Heart right ventricle (tissue), 16 donors: Measurements from ENCODE around the gene FGF7. TPM values are rescaled to one million over a fixed set of nuclear protein-coding genes. Genes with fewer than 3 reads are reported as not detected.

Experiments
- ATAC-seq, 8 donors: fragments of 200-7000 bp; cut with Tn5 transposase; one replicate each; pipeline ENCODE4 v1.9.1; 2020; ENCODE audit warnings: mild to moderate bottlenecking in 8 of 8, moderate library complexity in 8 of 8, moderate number of reproducible peaks in 1 of 8
- DNase-seq, 2 donors: peaks; one replicate each; pipeline ENCODE4 v3.0.0-alpha.2; 2020
- H3K27ac ChIP-seq, 10 donors: fragments of 200-600 bp; sonication (generic) in 2 of 10; one replicate each; pipeline versions ENCODE4 v1.5.0 to v1.8.0; 2020 to 2022; ENCODE audit warnings: mild to moderate bottlenecking in 3 of 10
- H3K27me3 ChIP-seq, 7 donors: fragments of 200-600 bp; one replicate each; pipeline ENCODE4 v1.8.0; 2021 to 2022; ENCODE audit warnings: mild to moderate bottlenecking in 2 of 7
- H3K36me3 ChIP-seq, 9 donors: fragments of 200-600 bp; sonication (generic) in 1 of 9; one replicate each; pipeline versions ENCODE4 v1.5.0 to v1.8.0; 2020 to 2022; ENCODE audit warnings: mild to moderate bottlenecking in 2 of 9
- H3K4me1 ChIP-seq, 9 donors: fragments of 200-600 bp; sonication (generic) in 1 of 9; one replicate each; pipeline versions ENCODE4 v1.5.0 to v1.8.0; 2020 to 2022; ENCODE audit warnings: mild to moderate bottlenecking in 4 of 9
- H3K4me3 ChIP-seq, 10 donors: fragments of 200-600 bp; sonication (generic) in 2 of 10; one replicate each; pipeline versions ENCODE4 v1.5.0 to v1.8.0; 2020 to 2022; ENCODE audit warnings: mild to moderate bottlenecking in 7 of 10, moderate library complexity in 2 of 10
- H3K9me3 ChIP-seq, 11 donors: fragments of 200-600 bp in 10 of 11; sonication (generic) in 2 of 11; one replicate each; pipeline versions ENCODE4 v1.5.0 to v1.8.0; 2013 to 2022; ENCODE audit warnings: mild to moderate bottlenecking in 2 of 11, control low read depth in 1 of 11, moderate library complexity in 1 of 11
- CTCF ChIP-seq, 9 donors: fragments of 200-600 bp; sonication (generic) in 2 of 9; IDR thresholded peaks; one replicate each; pipeline versions ENCODE4 v1.5.0 to v1.8.0; 2021 to 2022; ENCODE audit warnings: antibody characterized with exemption in 9 of 9, mild to moderate bottlenecking in 5 of 9, moderate library complexity in 1 of 9
- WGBS, 2 donors: extraction: QIAGEN DNeasy Blood & Tissue Kit; methylation state at CpG; one replicate each; pipeline ENCODE4 v1.1.7; 2013; ENCODE audit warnings: inconsistent platforms in 1 of 2; 5-methylcytosine and 5-hydroxymethylcytosine counted together
- intact Hi-C, 10 donors: fragments of 100-400 bp; cut with DNase I; formaldehyde crosslinking; loops; one replicate each; pipeline versions ENCODE4 v1.11.1 to v1.14.2; 2022
- polyA plus RNA-seq, 2 donors: library from polyadenylated mRNA; stranded (reverse); fragments of 200-250 nt; gene quantifications; one replicate each; pipeline ENCODE4 v1.2.3, GENCODE V29; 2013
- total RNA-seq, 10 donors: library from RNA; stranded (reverse); fragmentation: NEBNext Ultra II Directional in 3 of 10; extraction: Animal tissue kit (Norgen Biotek cat#: 25700) in 3 of 10; gene quantifications; one replicate each; pipeline versions ENCODE4 v1.2.1 to v1.2.4, GENCODE V29; 2021 to 2023
- donor health status: Arrhythmogenic right ventricular cardiomyopathy.
- donor health status: ischemic (EF 13 %, LVEDD 7.1; RV severe dilation, severe dysfunction).
- donor health status: healthy with polysubstance abuse.
- donor health status: DM: no; HTN: yes; CAD: no.
- donor health status: DM: no; HTN: no; CAD: no.
- donor health status: ischemic (EF 25% LVEDD 6.9; RV normal size, moderate dysfunction).
- donor health status: ischemic (EF 25% LVEDD 5.7; RV mildly dilated, moderate dysfunction).
- donor health status: healthy.
- donor health status: DM: yes; HTN: yes; CAD: no.
- donor health status: Ischemic cardiomyopathy.
- donor health status: ischemic (EF 35%, LVEDD 5.7; RV mildly dilated, moderate dysfunction).
- donor health status: nonischemic (EF 11% LVEDD 7.7; RV severe dilation, severe dysfunction).
- donor health status: DM: yes; HTN: yes; CAD: no.
- donor health status: PGD.
- donor health status: ischemic (EF 29% LVEDD 5.4; RV normal size, mild dysfunction).
- donor health status: nonischemic (EF 23%, LVEDD 6.1; RV moderate dilation, normal function).

Gene FGF7
- total and polyA plus RNA-seq, 12 donors = 9.4 to 44.2 (median 22.2) TPM

- H3K4me3 ChIP-seq = no peak overlapping the region
- no peak for TF ChIP-seq CTCF (IDR thresholded peaks at IDR 0.05)
- ATAC-seq (no peak), DNase-seq (no peak)
- 63 to 80% methylated on average over 2 of the region's 2 CpGs for WGBS, 2 donors
- H3K36me3 ChIP-seq = no peaks in the 10 kb centered on the region
- intact Hi-C loops = loop anchor here in 1 of 10 donors (5.0 kb wide), 1 partner anchor 33 kb away; no protein-coding TSS in a partner anchor
- no peaks in the 10 kb centered on the region for H3K27me3 ChIP-seq
- H3K27ac ChIP-seq = peak overlapping the region in 2 of 10 donors; percentile 22 to 32
- H3K9me3 ChIP-seq = no peaks in the 10 kb centered on the region
- H3K4me1 ChIP-seq = peaks cover 0 to 52% (median 23%) of the 10 kb centered on the region in 9 donors
Observed at GRCh38 chr15:49460411-49460941, 37.4 kb downstream of the FGF7 start.

- no peak for DNase-seq
- TF ChIP-seq CTCF (IDR thresholded peaks at IDR 0.05) = no peak
- no peaks in the 10 kb centered on the region for H3K36me3 ChIP-seq
- H3K9me3 ChIP-seq = no peaks in the 10 kb centered on the region
- WGBS, 2 donors = 17 to 37% methylated on average over 2 of the region's 2 CpGs
- peak overlapping the region in 6 of 10 donors; percentile 10 to 48 (median 28) for H3K27ac ChIP-seq
- H3K4me1 ChIP-seq = peaks cover 0 to 48% (median 30%) of the 10 kb centered on the region in 9 donors
- no peaks in the 10 kb centered on the region for H3K27me3 ChIP-seq
- intact Hi-C loops = loop anchor here in 1 of 10 donors (5.0 kb wide), 1 partner anchor 35 kb away; no protein-coding TSS in a partner anchor
- no peak overlapping the region for H3K4me3 ChIP-seq
- ATAC-seq = peak in 3 of 8 donors; percentile 42 to 51 (median 43)
Observed at GRCh38 chr15:49462232-49462844, 39.3 kb downstream of the FGF7 start.

- H3K4me3 ChIP-seq = no peak overlapping the region
- DNase-seq (no peak), ATAC-seq (no peak)
- H3K36me3 ChIP-seq = no peaks in the 10 kb centered on the region
- no peak for TF ChIP-seq CTCF (IDR thresholded peaks at IDR 0.05)
- H3K9me3 ChIP-seq = no peaks in the 10 kb centered on the region
- no peaks in the 10 kb centered on the region for H3K27me3 ChIP-seq
- peaks cover 0 to 54% (median 28%) of the 10 kb centered on the region in 9 donors for H3K4me1 ChIP-seq
- WGBS, 2 donors = 60 to 72% methylated on average over 3 of the region's 3 CpGs
- H3K27ac ChIP-seq = no peak overlapping the region
- intact Hi-C loops = loop anchor here in 1 of 10 donors (5.0 kb wide), 1 partner anchor 37 kb away; no protein-coding TSS in a partner anchor
Observed at GRCh38 chr15:49464522-49464921, 41.5 kb downstream of the FGF7 start.

- TF ChIP-seq CTCF (IDR thresholded peaks at IDR 0.05) = no peak
- ATAC-seq (peak in 1 of 8 donors; percentile 61), DNase-seq (no peak)
- Histone ChIP-seq H3K9me3 (no peaks in the 10 kb centered on the region), H3K4me3 (peak overlapping the region in 2 of 10 donors; percentile 8 to 20), H3K4me1 (peaks cover 0 to 52% (median 23%) of the 10 kb centered on the region in 9 donors), H3K27ac (peak overlapping the region in 2 of 10 donors; percentile 26), H3K36me3 (no peaks in the 10 kb centered on the region), H3K27me3 (no peaks in the 10 kb centered on the region)
- WGBS, 2 donors = 68 to 75% methylated on average over 1 of the region's 1 CpG
- intact Hi-C loops = no loop called here
Observed at GRCh38 chr15:49466119-49466518, 43.1 kb downstream of the FGF7 start.
